Medulla oblongata (tissue), 1 donor: ENCODE data around the gene ARMC5.
A peak's percentile ranks its signal among the peaks of the same experiment; 100 is the strongest.

ENCODE experiments used
- DNase-seq: peaks from one replicate; pipeline ENCODE4 v3.0.0-alpha.2; 2015; ENCODE audit errors: extremely low spot score

Gene ARMC5

DNA sequence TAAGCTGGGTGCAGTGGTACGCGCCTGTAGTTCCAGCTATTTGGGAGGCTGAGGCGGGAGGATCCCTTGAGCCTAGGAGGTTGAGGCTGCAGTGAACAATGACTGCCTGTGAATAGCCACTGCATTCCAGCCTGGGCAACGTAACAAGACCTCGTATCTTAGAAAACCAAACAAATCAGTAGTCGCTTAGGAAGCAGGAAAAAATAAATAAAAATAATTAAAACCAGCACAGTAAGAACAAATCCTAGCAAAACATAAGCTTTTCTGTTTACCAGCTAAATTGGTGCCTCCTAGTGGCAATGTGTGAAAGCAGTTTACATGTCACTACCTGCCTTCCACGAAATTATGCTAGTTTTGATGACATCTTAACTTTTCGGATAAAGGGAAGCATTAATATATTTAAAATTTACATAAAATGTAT, 1.3 kb downstream of the ARMC5 start:
- peak; percentile 54 for DNase-seq

DNA sequence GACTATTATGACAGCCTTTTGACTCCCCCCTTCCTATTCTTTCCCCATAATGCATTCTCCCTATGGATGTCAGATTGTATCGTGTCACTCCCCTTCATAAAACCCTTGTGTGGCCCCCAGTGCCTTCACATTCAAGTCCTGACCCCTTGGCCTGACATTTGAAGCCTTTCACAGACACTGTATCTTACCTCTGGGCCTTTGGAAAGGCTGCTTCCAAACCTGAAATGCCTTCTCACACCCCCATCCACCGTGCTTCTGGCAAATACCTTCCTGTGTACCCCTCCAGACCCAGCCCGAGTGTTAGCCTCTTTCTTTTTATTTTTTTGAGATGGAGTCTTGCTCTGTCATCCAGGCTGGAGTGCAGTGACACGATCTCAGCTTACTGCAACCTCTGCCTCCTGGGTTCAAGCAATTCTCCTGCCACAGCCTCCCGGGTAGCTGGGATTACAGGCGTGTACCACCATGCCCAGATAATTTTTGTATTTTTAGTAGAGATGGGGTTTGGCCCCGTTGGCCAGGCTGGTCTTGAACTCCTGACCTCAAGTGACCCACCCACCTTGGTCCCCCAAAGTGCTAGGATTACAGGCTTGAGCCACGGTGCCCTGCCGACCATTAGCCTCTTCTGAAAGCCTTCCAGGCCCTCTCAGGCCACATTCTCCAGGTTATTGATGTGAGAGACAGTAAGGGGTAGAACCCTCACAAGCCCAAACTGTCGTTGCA, 2.1 kb downstream of the ARMC5 start:
- no peak for DNase-seq

DNA sequence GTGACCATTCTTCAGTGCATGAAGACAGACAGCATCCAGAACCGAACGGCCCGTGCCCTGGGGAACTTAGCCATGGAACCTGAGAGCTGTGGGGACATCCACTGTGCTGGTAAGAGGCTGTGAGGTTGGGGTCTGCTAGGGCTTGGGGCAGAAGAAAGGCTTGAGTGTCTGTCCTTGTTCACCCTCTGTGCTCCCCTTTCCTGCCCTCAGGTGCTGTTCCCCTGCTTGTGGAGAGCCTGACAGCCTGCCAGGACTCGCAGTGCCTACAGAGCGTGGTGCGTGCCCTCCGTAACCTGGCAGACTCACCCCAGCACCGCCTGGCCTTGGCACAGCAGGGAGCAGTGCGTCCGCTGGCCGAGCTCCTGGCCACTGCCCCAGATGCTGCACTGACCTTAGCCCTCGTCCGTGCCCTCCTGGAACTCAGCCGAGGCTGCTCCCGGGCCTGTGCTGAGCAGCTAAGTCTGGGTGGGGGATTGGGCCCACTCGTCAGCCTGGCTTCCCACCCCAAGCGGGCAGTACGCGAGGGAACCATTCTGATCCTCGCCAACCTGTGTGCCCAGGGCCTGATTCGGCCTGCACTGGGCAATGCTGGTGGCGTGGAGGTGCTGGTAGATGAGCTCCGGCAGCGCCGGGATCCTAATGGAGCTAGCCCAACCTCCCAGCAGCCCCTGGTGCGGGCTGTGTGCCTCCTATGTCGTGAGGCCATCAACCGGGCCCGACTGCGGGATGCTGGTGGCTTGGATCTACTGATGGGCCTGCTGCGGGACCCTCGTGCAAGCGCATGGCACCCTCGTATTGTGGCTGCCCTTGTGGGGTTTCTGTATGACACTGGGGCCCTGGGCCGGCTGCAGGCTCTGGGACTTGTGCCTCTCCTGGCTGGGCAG, 2.9 kb downstream of the ARMC5 start:
- no peak for DNase-seq

DNA sequence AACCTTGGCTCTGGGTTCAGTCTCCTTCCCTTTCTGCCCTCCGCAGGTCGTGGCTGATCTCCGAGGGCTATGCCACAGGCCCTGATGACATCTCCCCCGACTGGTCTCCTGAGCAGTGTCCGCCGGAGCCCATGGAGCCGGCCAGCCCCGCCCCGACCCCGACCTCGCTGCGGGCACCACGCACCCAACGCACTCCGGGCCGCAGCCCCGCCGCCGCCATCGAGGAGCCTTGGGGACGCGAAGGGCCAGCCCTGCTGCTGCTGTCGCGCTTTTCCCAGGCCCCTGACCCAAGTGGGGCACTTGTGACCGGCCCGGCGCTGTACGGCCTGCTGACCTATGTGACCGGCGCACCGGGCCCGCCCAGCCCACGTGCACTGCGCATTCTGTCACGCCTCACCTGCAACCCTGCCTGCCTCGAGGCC, 5.1 kb downstream of the ARMC5 start:
- DNase-seq: no peak

DNA sequence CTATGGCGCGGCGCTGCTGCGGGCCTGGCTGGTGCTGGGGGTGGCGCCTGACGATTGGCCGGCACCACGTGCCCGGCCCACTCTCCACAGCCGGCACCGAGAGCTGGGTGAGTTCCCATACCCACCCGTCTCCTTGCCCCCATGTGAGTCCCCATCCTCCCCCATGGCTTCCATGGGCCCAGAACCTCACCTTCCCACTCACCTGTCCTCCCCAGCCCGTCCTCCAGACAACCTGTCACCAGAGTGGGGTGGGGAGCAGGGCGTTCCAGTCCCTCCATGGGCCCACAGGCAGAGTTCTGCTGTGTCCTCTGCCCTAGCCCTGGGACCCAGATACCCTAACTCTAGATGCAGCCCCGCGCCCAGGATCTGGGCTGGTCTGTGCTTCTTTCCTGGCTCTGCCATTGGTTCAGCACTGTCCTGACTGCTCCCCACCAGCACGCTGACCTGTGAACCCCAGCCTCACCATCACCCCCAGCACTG, 5.5 kb downstream of the ARMC5 start:
- no peak for DNase-seq

DNA sequence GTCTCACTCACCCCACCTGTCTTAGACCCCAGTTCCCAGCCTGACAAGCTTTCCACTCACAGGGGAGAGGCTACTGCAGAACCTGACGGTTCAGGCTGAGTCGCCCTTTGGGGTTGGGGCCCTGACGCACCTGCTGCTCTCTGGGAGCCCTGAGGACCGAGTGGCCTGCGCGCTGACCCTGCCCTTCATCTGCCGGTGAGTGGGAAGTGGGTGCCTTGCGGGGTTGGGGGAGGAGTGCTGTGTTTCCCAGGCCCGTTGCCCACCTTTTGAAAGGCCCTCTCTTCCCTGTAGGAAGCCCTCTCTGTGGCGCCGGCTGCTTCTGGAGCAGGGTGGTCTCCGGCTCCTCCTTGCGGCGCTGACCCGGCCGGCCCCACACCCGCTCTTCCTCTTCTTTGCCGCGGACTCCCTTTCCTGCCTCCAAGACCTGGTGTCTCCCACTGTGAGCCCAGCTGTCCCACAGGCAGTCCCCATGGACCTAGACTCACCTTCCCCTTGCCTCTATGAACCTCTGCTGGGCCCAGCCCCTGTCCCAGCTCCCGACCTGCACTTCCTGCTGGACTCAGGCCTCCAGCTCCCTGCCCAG, 6.6 kb downstream of the ARMC5 start:
- DNase-seq: no peak

DNA sequence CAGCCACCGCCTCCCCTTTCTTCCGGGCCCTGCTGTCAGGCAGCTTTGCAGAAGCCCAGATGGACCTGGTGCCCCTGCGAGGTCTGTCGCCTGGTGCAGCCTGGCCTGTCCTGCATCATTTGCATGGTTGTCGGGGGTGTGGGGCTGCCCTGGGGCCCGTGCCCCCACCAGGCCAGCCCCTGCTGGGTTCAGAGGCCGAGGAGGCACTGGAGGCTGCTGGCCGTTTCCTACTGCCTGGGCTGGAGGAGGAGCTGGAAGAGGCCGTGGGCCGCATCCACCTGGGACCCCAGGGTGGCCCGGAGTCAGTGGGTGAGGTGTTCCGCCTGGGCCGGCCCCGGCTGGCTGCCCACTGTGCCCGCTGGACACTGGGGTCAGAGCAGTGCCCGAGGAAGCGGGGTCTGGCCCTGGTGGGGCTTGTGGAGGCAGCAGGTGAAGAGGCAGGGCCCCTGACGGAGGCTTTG, 7.1 kb downstream of the ARMC5 start:
- DNase-seq: no peak

DNA sequence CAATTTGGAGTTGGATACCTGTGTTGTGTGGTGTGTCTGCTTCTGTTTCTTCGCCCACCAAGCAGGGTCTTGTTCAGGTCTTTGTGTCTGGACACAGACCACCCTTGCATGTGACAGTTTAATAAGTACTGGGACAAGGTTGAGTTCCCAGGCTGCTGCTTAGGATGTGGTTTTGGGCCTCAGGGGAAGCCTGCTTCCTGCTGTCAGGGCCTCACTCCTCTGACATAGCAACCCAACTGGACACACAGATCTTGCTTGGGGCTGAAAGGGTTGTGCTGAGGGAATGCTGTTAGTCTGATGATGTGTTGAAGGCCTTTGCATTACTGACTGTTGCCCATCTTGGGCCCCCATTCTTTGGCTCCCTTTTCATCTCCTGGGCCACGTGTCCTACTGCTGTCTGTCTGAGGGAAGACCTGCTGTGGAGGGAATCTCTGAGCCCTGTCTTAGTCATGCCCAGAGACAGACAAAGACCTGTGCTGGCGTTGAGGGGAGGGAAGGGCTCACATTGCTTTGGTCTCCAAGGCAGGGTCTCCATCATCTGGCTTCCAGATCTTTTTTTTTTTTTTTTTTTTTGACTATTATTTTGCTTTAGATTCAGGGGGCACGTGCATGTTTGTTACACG, 8.0 kb downstream of the ARMC5 start:
- DNase-seq: no peak

DNA sequence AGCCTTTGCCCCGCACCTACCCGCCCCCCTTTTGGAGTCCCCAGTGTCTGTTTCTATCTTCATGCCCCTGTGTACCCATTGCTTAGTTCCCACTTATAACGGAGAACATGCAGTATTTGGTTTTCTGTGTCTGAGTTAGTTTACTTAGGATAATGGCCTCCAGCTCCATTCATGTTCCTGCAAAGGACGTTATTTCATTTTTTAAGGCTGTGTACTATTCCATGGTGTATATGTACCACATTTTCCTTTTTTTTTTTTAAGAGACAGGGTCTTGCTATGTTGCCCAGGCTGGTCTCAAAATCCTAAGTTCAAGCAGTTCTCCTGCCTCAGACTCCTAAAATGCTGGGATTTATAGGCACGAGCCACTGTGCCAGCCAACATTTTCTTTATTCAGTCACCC, 8.6 kb downstream of the ARMC5 start:
- no peak for DNase-seq

DNA sequence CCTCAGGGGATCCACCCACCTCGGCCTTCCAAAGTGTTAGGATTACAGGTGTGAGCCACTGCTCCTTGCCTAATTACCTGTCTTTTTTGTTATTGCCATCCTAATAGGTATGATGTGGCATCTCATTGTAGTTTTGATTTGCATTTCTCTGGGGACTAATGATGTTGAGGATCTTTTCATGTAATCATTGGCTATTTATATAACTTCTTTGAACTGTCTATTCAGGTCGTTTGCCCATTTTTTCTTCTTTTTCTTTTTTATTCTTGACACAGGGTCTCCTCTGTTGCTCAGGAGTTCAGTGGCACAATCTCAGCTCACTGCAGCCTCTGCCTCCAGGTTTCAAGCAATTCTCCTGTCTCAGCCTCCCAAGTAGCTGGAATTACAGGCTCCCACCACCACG, 11.3 kb downstream of the ARMC5 start:
- DNase-seq: no peak

DNA sequence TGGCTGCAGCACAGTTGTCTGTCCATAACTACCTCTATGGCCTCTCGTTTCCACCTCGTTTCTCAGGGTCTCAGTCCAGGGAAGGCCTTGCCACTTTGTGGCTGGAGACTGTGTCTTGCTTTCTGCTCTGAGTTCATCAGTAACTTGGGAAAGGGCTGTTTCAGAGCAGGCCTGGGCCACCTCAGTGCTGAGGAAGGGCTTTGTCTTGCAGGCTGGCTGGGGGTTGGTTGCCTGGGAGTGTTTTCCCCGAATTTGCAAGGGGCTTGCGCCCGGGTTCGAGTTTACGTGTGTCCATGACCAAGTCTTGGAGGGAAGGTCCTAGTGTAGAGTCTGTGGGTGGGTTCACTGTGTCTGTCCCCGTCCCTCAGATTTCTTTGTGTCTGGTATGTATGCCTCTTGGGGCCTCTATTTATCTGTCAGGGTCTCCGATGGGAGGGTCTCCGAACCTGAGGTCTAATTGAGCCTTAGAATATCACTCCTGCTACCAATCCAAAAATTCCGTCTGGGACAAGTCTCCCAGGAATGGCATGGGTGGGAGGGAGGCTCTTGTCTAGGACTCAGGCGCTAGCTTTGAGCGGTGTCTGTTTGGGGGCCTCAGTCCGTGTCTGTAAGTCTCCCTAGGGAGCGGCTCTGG, 12.1 kb downstream of the ARMC5 start:
- DNase-seq: no peak

DNA sequence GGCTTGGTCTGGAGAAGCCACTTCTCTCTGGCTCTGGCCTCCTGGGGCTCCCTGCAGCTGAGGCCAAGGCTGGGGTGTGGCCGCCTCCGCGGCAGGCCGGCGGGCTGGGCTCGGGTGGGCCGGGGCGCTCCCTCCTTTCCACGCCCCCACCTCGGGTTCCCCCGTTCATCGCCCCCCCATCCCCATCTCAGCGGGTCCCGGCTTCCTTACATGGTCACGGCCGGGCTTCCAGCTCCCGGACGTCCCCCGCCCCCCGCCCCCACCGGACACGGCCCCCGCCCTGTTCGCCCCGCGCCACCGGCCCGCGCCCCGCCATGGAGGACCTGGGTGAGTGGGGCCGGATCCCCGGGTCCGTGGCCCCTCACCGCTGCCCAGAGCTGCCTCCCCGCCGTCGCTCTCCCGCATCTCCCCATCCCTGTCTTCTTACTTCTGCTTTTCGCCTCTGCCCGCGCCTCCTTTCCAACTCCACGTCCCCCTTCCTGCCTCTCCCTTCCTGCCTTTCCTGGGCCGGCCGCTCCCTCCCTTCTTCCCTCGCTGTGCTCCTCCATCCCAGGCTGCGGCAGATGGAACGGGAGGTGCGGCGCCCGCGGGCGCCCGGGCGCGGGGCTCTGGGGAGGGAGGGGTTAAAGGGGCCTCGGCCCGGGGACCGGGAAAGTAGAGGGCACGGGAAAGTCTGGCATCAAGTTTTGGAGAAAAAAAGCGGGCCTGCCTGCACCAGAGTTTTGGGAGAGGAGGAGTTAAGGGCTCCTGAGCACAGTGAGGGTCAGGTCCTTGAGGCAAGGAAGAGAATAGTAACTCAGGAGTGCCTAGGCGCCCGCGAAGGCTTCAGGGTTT, 12.8 kb downstream of the ARMC5 start, which contains the start of gene TGFB1I1:
TSS of gene TGFB1I1 (plus strand) at position 278 of the 834 bp plus-strand sequence. CDS start at position 315, 37 bp downstream.
- DNase-seq: no peak

DNA sequence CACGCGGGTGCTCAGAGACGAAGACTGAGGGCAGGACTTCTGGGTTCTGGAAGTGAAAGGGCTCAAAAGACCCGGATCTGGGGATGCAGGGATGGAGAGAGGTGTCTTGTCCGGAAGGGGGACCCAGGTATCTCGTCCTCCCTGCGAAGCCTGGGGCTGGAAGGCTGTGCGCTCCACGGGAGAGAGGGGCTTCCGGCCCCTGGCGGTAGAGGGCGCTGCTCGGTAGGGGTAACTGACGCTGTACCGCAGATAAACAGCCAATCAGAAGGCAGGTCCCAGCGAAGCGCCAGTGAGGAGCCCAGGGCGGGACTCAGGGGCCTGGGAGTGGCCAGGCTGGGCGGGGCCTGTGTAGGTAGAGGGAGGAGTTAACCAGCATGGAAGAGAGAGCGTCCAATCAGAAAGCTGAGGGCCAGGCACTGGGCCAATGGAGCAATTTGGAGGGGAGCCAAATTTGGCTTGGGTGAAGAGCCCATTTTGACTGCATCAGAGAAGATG, 13.5 kb downstream of the ARMC5 start:
- peak; percentile 24 for DNase-seq

DNA sequence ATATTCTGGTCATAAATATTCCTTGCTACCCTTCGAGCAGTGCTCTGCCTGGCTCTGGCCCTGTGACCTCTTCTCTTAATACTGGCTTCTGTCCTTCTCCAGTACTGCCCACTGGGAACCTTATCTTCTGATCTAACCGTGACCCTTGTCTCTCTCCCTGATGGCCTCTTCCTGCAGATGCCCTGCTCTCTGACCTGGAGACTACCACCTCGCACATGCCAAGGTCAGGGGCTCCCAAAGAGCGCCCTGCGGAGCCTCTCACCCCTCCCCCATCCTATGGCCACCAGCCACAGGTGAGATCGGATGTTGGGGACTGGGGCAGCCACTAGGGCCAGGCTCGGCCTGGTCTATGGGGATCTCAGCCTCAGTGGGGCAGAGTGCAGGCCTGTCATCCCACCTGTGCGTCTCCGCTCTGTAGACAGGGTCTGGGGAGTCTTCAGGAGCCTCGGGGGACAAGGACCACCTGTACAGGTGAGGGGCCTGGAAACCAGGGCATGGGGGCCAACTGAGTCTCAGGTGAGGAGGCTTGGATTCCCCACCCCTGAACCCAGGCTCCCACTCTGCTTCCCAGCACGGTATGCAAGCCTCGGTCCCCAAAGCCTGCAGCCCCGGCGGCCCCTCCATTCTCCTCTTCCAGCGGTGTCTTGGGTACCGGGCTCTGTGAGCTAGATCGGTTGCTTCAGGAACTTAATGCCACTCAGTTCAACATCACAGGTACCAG, 14.1 kb downstream of the ARMC5 start:
- no peak for DNase-seq

DNA sequence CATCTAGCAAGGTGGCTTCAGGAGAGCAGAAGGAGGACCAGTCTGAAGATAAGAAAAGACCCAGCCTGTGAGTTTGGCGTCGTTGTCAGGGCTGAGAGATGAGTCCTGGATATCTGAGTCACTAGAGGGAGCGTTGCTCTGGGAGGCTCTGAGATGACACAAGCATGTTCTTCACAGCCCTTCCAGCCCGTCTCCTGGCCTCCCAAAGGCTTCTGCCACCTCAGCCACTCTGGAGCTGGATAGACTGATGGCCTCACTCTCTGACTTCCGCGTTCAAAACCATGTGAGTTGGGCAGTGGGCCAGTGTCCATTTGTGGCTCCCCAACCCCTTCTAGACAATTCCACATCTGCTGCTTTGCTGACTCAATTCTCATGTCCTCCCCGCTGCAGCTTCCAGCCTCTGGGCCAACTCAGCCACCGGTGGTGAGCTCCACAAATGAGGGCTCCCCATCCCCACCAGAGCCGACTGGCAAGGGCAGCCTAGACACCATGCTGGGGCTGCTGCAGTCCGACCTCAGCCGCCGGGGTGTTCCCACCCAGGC, 14.9 kb downstream of the ARMC5 start:
- DNase-seq: no peak

DNA sequence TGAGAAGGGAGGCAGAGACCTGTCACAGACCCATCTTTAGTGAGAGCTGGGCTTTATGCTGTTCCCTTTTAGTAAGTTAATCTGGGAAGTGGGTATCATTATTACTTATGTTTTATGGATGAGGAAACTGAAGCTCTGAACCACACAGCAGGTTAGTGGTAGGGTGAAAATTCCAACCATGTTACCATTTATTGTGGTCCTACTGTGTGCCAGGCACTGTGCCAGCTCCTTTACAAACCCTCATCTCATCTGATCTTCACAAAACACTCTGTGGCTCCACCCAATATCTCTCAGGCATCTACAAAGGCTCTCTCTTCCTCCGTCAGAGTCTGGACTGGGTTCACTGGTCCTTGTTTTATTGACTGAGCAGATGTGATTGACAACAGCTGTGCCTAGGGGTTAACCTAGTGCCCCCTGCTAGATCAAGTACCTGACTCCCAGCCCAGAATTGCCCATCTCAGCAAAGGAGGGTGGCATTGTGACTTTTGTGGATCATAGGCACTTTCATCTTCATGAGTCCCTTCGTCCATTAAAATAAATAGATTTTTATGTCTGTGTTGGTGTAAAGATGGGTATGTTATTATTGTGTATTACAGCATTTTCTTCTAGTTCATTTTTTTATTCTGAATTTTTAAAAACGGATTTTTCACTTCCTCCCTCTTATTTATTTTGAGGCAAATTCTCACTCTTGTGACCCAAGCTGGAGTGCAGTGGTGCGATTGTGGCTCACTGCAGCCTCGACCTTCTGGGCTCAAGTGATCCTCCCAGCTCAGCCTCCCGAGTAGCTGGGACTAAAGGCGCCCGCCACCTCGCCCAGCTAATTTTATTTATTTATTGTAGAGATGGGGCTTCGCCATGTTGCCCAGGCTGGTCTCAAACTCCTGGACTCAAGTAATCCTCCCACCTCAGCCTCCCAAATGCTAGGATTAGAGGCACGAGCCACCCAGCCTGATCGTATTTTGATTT, 15.8 kb downstream of the ARMC5 start:
- DNase-seq: no peak

DNA sequence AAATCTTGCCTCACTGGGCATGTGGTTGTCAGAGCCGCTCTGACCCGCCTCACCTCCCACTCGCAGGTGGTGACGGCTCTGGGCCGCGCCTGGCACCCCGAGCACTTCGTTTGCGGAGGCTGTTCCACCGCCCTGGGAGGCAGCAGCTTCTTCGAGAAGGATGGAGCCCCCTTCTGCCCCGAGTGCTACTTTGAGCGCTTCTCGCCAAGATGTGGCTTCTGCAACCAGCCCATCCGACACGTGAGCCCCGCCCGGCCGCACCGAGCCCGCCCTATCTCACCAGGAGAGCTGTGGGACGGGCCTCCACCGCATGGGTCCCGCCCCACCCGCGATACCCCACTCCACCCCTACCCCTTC, 16.6 kb downstream of the ARMC5 start:
- DNase-seq: no peak
